Smooth muscle cell (in vitro differentiated cells): ENCODE data around the gene PLPPR1. TPM values are rescaled to one million over a fixed set of nuclear protein-coding genes. Genes with fewer than 3 reads are reported as not detected.
"Not testable (repeated sequence)": the region's sequence is repeated elsewhere in the genome, so short reads cannot be mapped to it uniquely, and the experiment has no call there.

ENCODE experiments used
- DNase-seq: peaks from one replicate; lab custom pipeline; 2025; ENCODE audit not compliant: unreplicated experiment; lab: John Stamatoyannopoulos, UW
- H2AFZ ChIP-seq: fragments of 200-600 bp; sonication (generic); 2 replicates; pipeline ENCODE4 v1.6.0; 2016; ENCODE audit warnings: antibody characterized with exemption, low read depth, mild to moderate bottlenecking
- H3F3A ChIP-seq: fragments of 200-600 bp; sonication (generic); 2 replicates; pipeline ENCODE4 v1.6.0; 2017; ENCODE audit warnings: antibody characterized with exemption, low read depth
- H3K27ac ChIP-seq: fragments of 200-600 bp; sonication (generic); 2 replicates; pipeline ENCODE4 v1.5.1; 2016; ENCODE audit warnings: low read depth, mild to moderate bottlenecking
- H3K27me3 ChIP-seq: fragments of 200-600 bp; sonication (generic); 2 replicates; pipeline ENCODE4 v1.6.1; 2016; ENCODE audit warnings: low read depth, mild to moderate bottlenecking
- H3K36me3 ChIP-seq: fragments of 200-600 bp; sonication (generic); 2 replicates; pipeline ENCODE4 v1.5.1; 2016; ENCODE audit warnings: low read depth
- H3K4me1 ChIP-seq: fragments of 200-600 bp; sonication (generic); 2 replicates; pipeline ENCODE4 v1.5.1; 2016; ENCODE audit warnings: low read depth
- H3K4me2 ChIP-seq: fragments of 200-600 bp; sonication (generic); 2 replicates; pipeline ENCODE4 v1.6.0; 2016; ENCODE audit warnings: mild to moderate bottlenecking
- H3K4me3 ChIP-seq: fragments of 200-600 bp; sonication (generic); 2 replicates; pipeline ENCODE4 v1.5.1; 2016; ENCODE audit warnings: mild to moderate bottlenecking
- H3K79me2 ChIP-seq: fragments of 200-600 bp; sonication (generic); 2 replicates; pipeline ENCODE4 v1.6.0; 2016; ENCODE audit warnings: low read depth, mild to moderate bottlenecking
- H3K9ac ChIP-seq: fragments of 200-600 bp; sonication (generic); 2 replicates; pipeline ENCODE4 v1.6.0; 2016; ENCODE audit warnings: low read depth
- H3K9me3 ChIP-seq: fragments of 200-600 bp; sonication (generic); replicated peaks from 2 replicates; pipeline ENCODE4 v1.5.1; 2016; ENCODE audit warnings: low read depth
- H4K20me1 ChIP-seq: fragments of 200-600 bp; sonication (generic); 2 replicates; pipeline ENCODE4 v1.6.0; 2016; ENCODE audit warnings: low read depth
- WGBS: methylation state at CpG from one replicate; pipeline ENCODE4 v1.1.7; 2016; ENCODE audit warnings: low lambda C conversion rate; 5-methylcytosine and 5-hydroxymethylcytosine counted together
- polyA plus RNA-seq: library from polyadenylated mRNA; unstranded; fragments of >200 nt; fragmentation: Nextera tagmentation; extraction: Ambion mirVana; gene quantifications from 2 replicates; pipeline ENCODE4 v1.2.1, GENCODE V29; 2016
- total RNA-seq: library from RNA; depleted of rRNA; stranded (reverse); fragments of >200 nt; gene quantifications from 2 replicates; pipeline ENCODE4 v1.2.3, GENCODE V29; 2014
- TF ChIP-seq, protein P1 (sequence below): fragments of 200-600 bp; sonication (generic); IDR thresholded peaks from 2 replicates; pipeline ENCODE4 v1.5.1; 2017; ENCODE audit warnings: borderline replicate concordance, mild to moderate bottlenecking, antibody characterized with exemption; ENCODE audit not compliant: insufficient read depth, poor library complexity, severe bottlenecking

The PLPPR1 gene
- total and polyA plus RNA-seq, 2 experiments from 2014 or later = not detected

DNA sequence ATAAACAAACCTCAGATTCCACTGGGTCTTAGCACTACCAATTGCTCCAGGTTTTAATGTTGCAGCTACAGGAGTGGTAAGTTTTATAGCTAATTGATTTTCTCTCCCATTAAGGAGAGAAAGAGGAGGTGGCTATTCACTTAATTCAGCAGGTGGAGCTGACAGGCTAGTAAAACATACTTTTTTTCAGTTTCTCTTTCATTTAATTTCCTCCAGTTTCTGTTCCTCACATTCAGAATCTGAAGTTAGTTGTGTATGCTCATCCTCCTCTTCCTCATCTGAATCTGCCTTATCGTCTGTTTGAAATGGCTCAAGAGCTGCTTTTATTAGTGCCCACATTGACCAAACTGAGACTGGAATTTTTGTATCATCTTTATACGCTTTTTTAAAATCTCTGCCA lies 98.0 kb downstream of the PLPPR1 start:
- no peaks in the 10 kb centered on the region for H4K20me1 ChIP-seq
- DNase-seq = no peak
- no peaks in the 10 kb centered on the region for H3K36me3 ChIP-seq
- H3K4me3 ChIP-seq = no peak overlapping the region
- TF ChIP-seq, protein P1, sequence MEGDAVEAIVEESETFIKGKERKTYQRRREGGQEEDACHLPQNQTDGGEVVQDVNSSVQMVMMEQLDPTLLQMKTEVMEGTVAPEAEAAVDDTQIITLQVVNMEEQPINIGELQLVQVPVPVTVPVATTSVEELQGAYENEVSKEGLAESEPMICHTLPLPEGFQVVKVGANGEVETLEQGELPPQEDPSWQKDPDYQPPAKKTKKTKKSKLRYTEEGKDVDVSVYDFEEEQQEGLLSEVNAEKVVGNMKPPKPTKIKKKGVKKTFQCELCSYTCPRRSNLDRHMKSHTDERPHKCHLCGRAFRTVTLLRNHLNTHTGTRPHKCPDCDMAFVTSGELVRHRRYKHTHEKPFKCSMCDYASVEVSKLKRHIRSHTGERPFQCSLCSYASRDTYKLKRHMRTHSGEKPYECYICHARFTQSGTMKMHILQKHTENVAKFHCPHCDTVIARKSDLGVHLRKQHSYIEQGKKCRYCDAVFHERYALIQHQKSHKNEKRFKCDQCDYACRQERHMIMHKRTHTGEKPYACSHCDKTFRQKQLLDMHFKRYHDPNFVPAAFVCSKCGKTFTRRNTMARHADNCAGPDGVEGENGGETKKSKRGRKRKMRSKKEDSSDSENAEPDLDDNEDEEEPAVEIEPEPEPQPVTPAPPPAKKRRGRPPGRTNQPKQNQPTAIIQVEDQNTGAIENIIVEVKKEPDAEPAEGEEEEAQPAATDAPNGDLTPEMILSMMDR = no peak
- H3K9ac ChIP-seq = no peak overlapping the region
- no peaks in the 10 kb centered on the region for H3F3A ChIP-seq
- no peak overlapping the region for H3K4me2 ChIP-seq
- no peaks in the 10 kb centered on the region for H3K4me1 ChIP-seq
- no peaks in the 10 kb centered on the region for H3K9me3 ChIP-seq
- H3K27me3 ChIP-seq = no peaks in the 10 kb centered on the region
- 65% methylated on average over 2 of the region's 2 CpGs for WGBS
- H2AFZ ChIP-seq = no peak overlapping the region
- H3K79me2 ChIP-seq = no peaks in the 10 kb centered on the region
- H3K27ac ChIP-seq = no peak overlapping the region

- not testable (repeated sequence) for H3K27me3 ChIP-seq, H3K27ac ChIP-seq, H3K36me3 ChIP-seq, H2AFZ ChIP-seq, H3K4me3 ChIP-seq, H3F3A ChIP-seq, H3K9me3 ChIP-seq, H3K79me2 ChIP-seq, H4K20me1 ChIP-seq, H3K4me1 ChIP-seq, DNase-seq, H3K4me2 ChIP-seq, H3K9ac ChIP-seq
- WGBS = 73% methylated on average over 3 of the region's 3 CpGs
Observed at GRCh38 chr9:101127369-101127768, 98.8 kb downstream of the PLPPR1 start.

DNA sequence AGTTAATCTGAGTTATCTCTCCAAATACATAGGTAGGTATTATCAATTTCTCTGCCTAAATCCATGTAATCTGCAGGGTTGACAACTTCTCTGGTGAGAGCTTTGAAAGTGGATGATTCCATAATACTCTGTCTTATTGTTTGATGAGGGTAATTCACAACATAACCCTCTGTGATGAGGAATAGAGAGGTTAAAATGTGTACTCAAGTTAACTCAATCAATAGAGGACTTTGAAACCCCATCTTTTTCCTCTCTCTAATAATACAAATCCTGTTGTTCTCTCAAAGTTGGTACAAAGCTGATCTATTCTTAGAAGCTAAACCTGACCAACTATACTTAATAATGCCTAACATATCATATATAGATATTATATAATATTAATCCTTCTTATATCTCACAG lies 100.1 kb downstream of the PLPPR1 start:
- Histone ChIP-seq H3K9me3 (no peaks in the 10 kb centered on the region), H4K20me1 (no peaks in the 10 kb centered on the region), H3K4me3 (no peak overlapping the region), H3K79me2 (no peaks in the 10 kb centered on the region), H3K4me2 (no peak overlapping the region), H3K9ac (no peak overlapping the region), H3K27ac (no peak overlapping the region), H3K4me1 (no peaks in the 10 kb centered on the region), H2AFZ (no peak overlapping the region), H3K36me3 (no peaks in the 10 kb centered on the region), H3K27me3 (no peaks in the 10 kb centered on the region), H3F3A (no peaks in the 10 kb centered on the region)
- TF ChIP-seq, protein P1 = no peak
- DNase-seq = no peak

DNA sequence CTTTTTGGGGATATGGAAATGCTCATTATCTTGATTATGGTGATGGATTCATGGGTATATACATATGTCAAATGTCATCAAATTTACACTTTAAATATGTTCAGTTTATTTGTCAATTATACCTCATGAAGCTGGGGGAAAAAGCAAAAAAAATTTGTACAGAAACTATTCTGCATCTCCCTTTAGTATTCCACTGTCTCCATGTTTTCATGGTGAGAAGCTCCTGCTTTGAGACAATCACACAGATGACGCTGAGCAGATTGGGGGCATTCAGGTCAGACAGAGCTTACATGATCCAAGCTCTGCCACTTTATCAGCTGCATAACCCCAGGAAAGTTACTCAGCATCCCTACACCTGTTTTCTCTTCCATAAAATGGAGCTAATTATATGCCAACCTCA lies 101.5 kb downstream of the PLPPR1 start:
- DNase-seq = no peak
- Histone ChIP-seq H2AFZ (no peak overlapping the region), H3K4me3 (no peak overlapping the region), H3K9me3 (no peaks in the 10 kb centered on the region), H3K4me2 (no peak overlapping the region), H3K9ac (no peak overlapping the region), H3K27ac (no peak overlapping the region), H3K79me2 (no peaks in the 10 kb centered on the region), H4K20me1 (no peaks in the 10 kb centered on the region), H3K4me1 (no peaks in the 10 kb centered on the region), H3K27me3 (no peaks in the 10 kb centered on the region), H3F3A (no peaks in the 10 kb centered on the region), H3K36me3 (no peaks in the 10 kb centered on the region)
- TF ChIP-seq, protein P1 = no peak
- 85% methylated on average over 1 of the region's 1 CpG for WGBS
